K562 (cell line): Measurements from ENCODE around the gene PRICKLE4. TPM values are rescaled to one million over a fixed set of nuclear protein-coding genes. Genes with fewer than 3 reads are reported as not detected.

ENCODE experiments used
- BACH1 ChIP-seq: fragments of 200-800 bp; sonication (Bioruptor generic); IDR thresholded peaks from 2 replicates; pipeline ENCODE4 v1.6.1; 2016; ENCODE audit warnings: missing genetic modification characterization, missing compliant biosample characterization
- CBX8 ChIP-seq: fragments of 200-600 bp; sonication (generic); IDR thresholded peaks from 2 replicates; pipeline ENCODE4 v1.6.1; 2012; ENCODE audit warnings: borderline replicate concordance, mixed run types, low read depth, mild to moderate bottlenecking, moderate library complexity, mixed read lengths, low read length, control low read depth, inconsistent platforms; ENCODE audit not compliant: poor library complexity, severe bottlenecking; ENCODE audit errors: extremely low read depth
- CHD7 ChIP-seq: fragments of 200-600 bp; sonication (generic); IDR thresholded peaks from one replicate; pipeline ENCODE4 v1.6.1; 2012; ENCODE audit warnings: mild to moderate bottlenecking, low read depth, low read length, inconsistent platforms
- DEAF1 ChIP-seq: fragments of 450-650 bp; formaldehyde crosslinking; IDR thresholded peaks from 2 replicates; pipeline ENCODE4 v1.4.0; 2020; ENCODE audit warnings: mild to moderate bottlenecking, moderate library complexity
- POLR2AphosphoS5 ChIP-seq: IDR thresholded peaks from 2 replicates; pipeline ENCODE4 v1.6.1; 2011; ENCODE audit warnings: mild to moderate bottlenecking, low read depth, low read length, moderate library complexity; ENCODE audit not compliant: control insufficient read depth, insufficient read depth
- RAD21 ChIP-seq, 2 experiments: fragments of 250-450 bp in 1 of 2; fragments of 450-650 bp in 1 of 2; sonication (Bioruptor Pico) in 1 of 2; formaldehyde crosslinking in 1 of 2; IDR thresholded peaks in 1 of 2; conservative IDR thresholded peaks in 1 of 2; 2 replicates each; pipeline versions ENCODE4 v1.4.0 to v1.8.0; 2020 to 2022; ENCODE audit warnings: mild to moderate bottlenecking in 2 of 2, moderate library complexity in 1 of 2
- SIX5 ChIP-seq, 2 experiments: IDR thresholded peaks; 2 replicates each; pipeline ENCODE4 v1.6.1; 2011; ENCODE audit warnings: low read length in 2 of 2, borderline replicate concordance in 1 of 2, low read depth in 1 of 2, mild to moderate bottlenecking in 1 of 2, moderate library complexity in 1 of 2; ENCODE audit not compliant: insufficient read depth in 1 of 2
- SMAD2 ChIP-seq: fragments of 150-350 bp; IDR thresholded peaks from 2 replicates; pipeline ENCODE4 v1.6.1; 2014; ENCODE audit warnings: low read depth, mild to moderate bottlenecking, low read length
- SRSF7 ChIP-seq: fragments of 200-400 bp; formaldehyde crosslinking; optimal IDR thresholded peaks from 2 replicates; pipeline ENCODE3; 2017; ENCODE audit warnings: mild to moderate bottlenecking, low read depth, low read length
- ZBTB12 ChIP-seq: fragments of 250-450 bp; sonication (Bioruptor Pico); IDR thresholded peaks from 2 replicates; pipeline ENCODE4 v1.4.0; 2020
- ZNF384 ChIP-seq: IDR thresholded peaks from 2 replicates; pipeline ENCODE4 v1.6.1; 2012; ENCODE audit warnings: low read depth, low read length, improper control_type of control experiment
- polyA plus RNA-seq, 8 experiments: library from polyadenylated mRNA; depleted of rRNA in 4 of 8; stranded (reverse) in 5 of 8; unstranded in 3 of 8; fragments of >200 nt; fragmentation: Nextera tagmentation in 2 of 8; fragmentation: Illumina TruSeq in 1 of 8; extraction: Ambion mirVana in 2 of 8; extraction: Trizol in 1 of 8; gene quantifications; 2 replicates each; pipeline versions ENCODE4 v1.2.1 to v1.2.3, GENCODE V29; 2011 to 2014; ENCODE audit warnings: inconsistent platforms in 1 of 8, missing spikeins in 1 of 8
- total RNA-seq, 7 experiments: library from RNA; depleted of rRNA in 6 of 7; stranded (reverse); fragments of >200 nt in 6 of 7; fragmentation: Illumina TruSeq in 2 of 7; extraction: Trizol in 2 of 7; gene quantifications; 2 replicates each; pipeline versions ENCODE4 v1.2.1 to v1.2.3, GENCODE V29; 2011 to 2021; ENCODE audit warnings: low replicate concordance in 1 of 7

PRICKLE4 gene
- total and polyA plus RNA-seq, 9 of the 15 experiments (the other 6 are each of a cell fraction or from before 2014, with no cell fraction given), result 0.20 to 0.32 (median 0.27) TPM; not detected in 6

GRCh38 chr6:41818271-41819054 is 37.9 kb downstream of the PRICKLE4 start (continued):
- no peak for TF ChIP-seq CHD7
- no peak for TF ChIP-seq ZNF384
- no peak for TF ChIP-seq ZBTB12 (CRISPR knock-in tag)
- no peak for TF ChIP-seq BACH1 (tag)
- no peak for TF ChIP-seq DEAF1 (CRISPR knock-in tag)
- TF ChIP-seq RAD21 (CRISPR knock-in tag; conservative IDR thresholded peaks at IDR 0.05 in 1 of 2, IDR thresholded peaks at IDR 0.05 in 1 of 2), result peak in 1 of 2 experiments; percentile 13; a peak in 2 of 4 replicates
- TF ChIP-seq POLR2AphosphoS5, result peak; percentile 77
- TF ChIP-seq SRSF7, result no peak
- TF ChIP-seq SMAD2, result no peak
- no peak for TF ChIP-seq SIX5 (IDR thresholded peaks at IDR 0.05; ENCODE audit: borderline replicate concordance in 1 of 2, insufficient read depth in 1 of 2, low read depth in 1 of 2, low read length in 2 of 2)
- no peak for TF ChIP-seq CBX8
